Prostate gland (tissue), 2 donors: ENCODE measurements around the gene HMGXB3.

Experiments used
- POLR2AphosphoS5 ChIP-seq: sonication (generic); formaldehyde crosslinking; IDR thresholded peaks from one replicate; pipeline ENCODE4 v1.6.1; 2017; ENCODE audit warnings: antibody characterized with exemption
- TF ChIP-seq, protein P1 (sequence below), 4 experiments: fragments of 200-600 bp in 2 of 4; fragments of 450-650 bp in 2 of 4; sonication (generic) in 2 of 4; IDR thresholded peaks; 1 replicate in 3 of 4; 2 replicates in 1 of 4; pipeline ENCODE4 v1.5.1; 2016 to 2019; ENCODE audit warnings: antibody characterized with exemption in 4 of 4, mild to moderate bottlenecking in 2 of 4, moderate library complexity in 2 of 4

DNA sequence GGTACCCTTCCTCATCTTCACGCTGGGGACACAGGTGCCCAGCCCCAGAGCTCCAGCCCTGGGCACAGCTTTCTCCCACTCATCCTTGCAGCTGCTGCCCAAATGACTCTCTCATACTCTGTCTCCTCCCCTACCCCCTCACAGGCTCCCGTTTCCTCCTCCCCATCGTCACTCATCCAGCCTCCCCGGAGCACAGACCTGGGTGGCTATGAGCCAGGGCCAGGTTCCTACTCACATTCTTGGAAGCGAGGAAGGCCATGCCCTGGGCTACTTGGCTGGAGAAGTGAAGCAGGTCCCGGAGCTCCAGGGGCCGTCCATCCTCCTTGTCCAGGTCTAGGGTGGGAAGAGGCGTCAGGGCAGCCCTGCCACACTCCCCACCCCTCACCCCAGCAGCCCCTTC is 56.5 kb downstream of the HMGXB3 start:
- TF ChIP-seq, protein P1, sequence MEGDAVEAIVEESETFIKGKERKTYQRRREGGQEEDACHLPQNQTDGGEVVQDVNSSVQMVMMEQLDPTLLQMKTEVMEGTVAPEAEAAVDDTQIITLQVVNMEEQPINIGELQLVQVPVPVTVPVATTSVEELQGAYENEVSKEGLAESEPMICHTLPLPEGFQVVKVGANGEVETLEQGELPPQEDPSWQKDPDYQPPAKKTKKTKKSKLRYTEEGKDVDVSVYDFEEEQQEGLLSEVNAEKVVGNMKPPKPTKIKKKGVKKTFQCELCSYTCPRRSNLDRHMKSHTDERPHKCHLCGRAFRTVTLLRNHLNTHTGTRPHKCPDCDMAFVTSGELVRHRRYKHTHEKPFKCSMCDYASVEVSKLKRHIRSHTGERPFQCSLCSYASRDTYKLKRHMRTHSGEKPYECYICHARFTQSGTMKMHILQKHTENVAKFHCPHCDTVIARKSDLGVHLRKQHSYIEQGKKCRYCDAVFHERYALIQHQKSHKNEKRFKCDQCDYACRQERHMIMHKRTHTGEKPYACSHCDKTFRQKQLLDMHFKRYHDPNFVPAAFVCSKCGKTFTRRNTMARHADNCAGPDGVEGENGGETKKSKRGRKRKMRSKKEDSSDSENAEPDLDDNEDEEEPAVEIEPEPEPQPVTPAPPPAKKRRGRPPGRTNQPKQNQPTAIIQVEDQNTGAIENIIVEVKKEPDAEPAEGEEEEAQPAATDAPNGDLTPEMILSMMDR (IDR thresholded peaks at IDR 0.05) = no peak
- no peak for TF ChIP-seq POLR2AphosphoS5
